AG09309 (cell line): ENCODE results near the gene STX8.

Source experiments
- DNase-seq: peaks from one replicate; pipeline ENCODE4 v3.0.0-alpha.2; 2010; ENCODE audit warnings: low read depth
- H3K4me3 ChIP-seq: 2 replicates; pipeline ENCODE4 v1.5.1; 2011; ENCODE audit warnings: mild to moderate bottlenecking, low read depth, low read length, moderate library complexity; ENCODE audit not compliant: control insufficient read depth
- CTCF ChIP-seq: IDR thresholded peaks from 2 replicates; pipeline ENCODE4 v1.5.1; 2011; ENCODE audit warnings: mild to moderate bottlenecking, low read depth, low read length, inconsistent platforms; ENCODE audit not compliant: insufficient read depth, control insufficient read depth; ENCODE audit errors: missing control alignments

STX8 gene

GRCh38 chr17:9522074-9522473 lies 53.5 kb downstream of the STX8 start:
- TF ChIP-seq CTCF = peak; percentile 50
- no peak overlapping the region for H3K4me3 ChIP-seq
- DNase-seq = no peak

DNA sequence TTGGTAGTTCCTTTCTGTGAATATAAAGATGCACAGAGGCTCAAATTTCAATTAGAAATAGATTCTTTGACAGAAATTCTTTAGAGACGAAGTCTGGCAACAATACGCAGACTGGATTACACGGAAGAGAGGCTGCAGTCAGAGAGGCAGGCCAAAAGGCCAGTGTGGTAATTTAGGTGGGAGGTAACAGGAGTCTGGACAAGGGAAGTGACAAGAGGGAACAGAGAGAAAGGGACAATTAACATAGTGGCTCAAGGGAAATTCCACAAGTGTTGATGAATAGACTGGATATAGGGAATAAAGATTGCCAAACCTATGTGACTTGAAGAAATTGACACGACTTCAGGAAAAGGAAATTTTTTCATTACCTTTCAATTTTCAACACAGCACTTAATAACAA lies 54.6 kb downstream of the STX8 start:
- H3K4me3 ChIP-seq = no peak overlapping the region
- DNase-seq = no peak
- no peak for TF ChIP-seq CTCF

GRCh38 chr17:9520649-9521048 lies 55.0 kb downstream of the STX8 start:
- no peak overlapping the region for H3K4me3 ChIP-seq
- DNase-seq = no peak
- TF ChIP-seq CTCF = no peak

GRCh38 chr17:9519583-9520272 lies 55.9 kb downstream of the STX8 start:
- DNase-seq = no peak
- TF ChIP-seq CTCF = no peak
- no peak overlapping the region for H3K4me3 ChIP-seq

- H3K4me3 ChIP-seq = no peak overlapping the region
- no peak for DNase-seq
- TF ChIP-seq CTCF = no peak
Measured at GRCh38 chr17:9517396-9517795, 58.2 kb downstream of the STX8 start.

DNA sequence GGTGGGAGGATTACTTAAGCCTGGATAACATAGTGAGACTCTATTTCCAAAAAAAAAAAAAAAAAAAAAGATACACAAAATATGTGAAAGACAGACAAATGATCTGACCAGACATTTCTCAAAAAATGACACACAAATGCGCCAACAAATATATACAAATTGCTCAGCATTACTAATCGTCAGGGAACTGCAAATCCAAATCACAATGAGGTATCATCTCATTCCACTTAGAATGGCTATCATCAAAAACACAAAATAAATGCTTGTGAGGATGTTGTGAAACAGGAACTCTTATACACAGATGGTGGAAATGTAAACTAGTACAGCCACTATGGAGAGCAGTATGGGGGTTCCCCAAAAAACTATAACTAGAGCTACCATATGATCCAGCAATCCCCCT lies 62.4 kb downstream of the STX8 start:
- no peak for TF ChIP-seq CTCF
- no peak for DNase-seq
- no peak overlapping the region for H3K4me3 ChIP-seq
